IPS-15b (cell line): ENCODE data around the gene KNG1.

Source experiments
- H3K27me3 ChIP-seq: one replicate; pipeline ENCODE4 v1.6.1; 2013; ENCODE audit warnings: low read length; ENCODE audit not compliant: control insufficient read depth, insufficient read depth
- H3K36me3 ChIP-seq: one replicate; pipeline ENCODE4 v1.6.1; 2013; ENCODE audit warnings: low read length; ENCODE audit not compliant: control insufficient read depth, insufficient read depth
- H3K4me1 ChIP-seq: one replicate; pipeline ENCODE4 v1.6.1; 2013; ENCODE audit warnings: mild to moderate bottlenecking, low read length; ENCODE audit not compliant: control insufficient read depth, insufficient read depth
- H3K4me3 ChIP-seq: one replicate; pipeline ENCODE4 v1.5.1; 2013; ENCODE audit warnings: low read depth, low read length
- H3K9ac ChIP-seq: one replicate; pipeline ENCODE4 v1.6.1; 2013; ENCODE audit warnings: low read depth, mild to moderate bottlenecking, low read length
- H3K9me3 ChIP-seq: one replicate; pipeline ENCODE4 v1.6.1; 2013; ENCODE audit warnings: mild to moderate bottlenecking, low read length; ENCODE audit not compliant: control insufficient read depth, insufficient read depth

The KNG1 gene

DNA sequence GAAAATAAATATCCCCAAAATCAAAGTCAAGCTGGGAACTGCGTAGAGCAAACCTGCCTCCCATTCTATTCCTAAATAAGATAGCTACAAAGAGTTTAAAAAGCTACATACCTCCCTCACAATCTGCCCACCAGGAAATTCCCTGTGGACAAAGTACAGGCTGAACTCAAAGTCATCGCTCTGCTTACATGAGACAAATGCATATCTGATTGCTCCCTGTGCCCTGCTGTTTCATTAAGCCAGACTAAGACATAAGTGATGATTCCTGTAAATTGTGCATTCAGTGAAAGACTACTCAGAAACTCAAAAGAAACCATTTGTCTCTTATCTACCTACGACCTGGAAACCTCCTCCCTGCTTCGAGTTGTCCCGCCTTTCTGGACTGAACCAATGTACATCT, 37.7 kb downstream of the KNG1 start:
- no peak overlapping the region for H3K4me3 ChIP-seq
- no peak overlapping the region for H3K9ac ChIP-seq
- no peaks in the 10 kb centered on the region for H3K9me3 ChIP-seq
- H3K36me3 ChIP-seq = no peaks in the 10 kb centered on the region
- peaks cover 4% of the 10 kb centered on the region for H3K4me1 ChIP-seq
- no peaks in the 10 kb centered on the region for H3K27me3 ChIP-seq

DNA sequence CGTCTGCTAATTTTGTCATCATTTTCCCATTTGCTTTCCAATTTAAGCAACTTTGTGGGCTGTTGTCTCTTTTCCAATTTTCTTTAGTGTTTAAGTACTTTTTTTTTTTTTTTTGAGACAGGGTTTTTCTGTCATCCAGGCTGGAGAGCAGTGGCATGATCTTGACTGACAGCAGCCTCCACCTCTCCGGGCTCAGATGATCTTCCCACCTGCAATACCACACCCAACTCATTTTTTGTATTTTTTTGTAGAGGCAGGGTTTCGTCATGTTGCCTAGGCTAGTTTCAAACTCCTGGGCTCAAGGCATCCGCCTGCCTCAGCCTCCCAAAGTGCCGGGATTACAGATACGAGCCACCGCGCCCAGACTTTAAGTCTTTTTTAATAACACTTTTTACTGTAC, 40.1 kb downstream of the KNG1 start:
- Histone ChIP-seq H3K27me3 (no peaks in the 10 kb centered on the region), H3K9ac (no peak overlapping the region), H3K4me3 (no peak overlapping the region), H3K36me3 (no peaks in the 10 kb centered on the region), H3K9me3 (no peaks in the 10 kb centered on the region), H3K4me1 (peaks cover 2% of the 10 kb centered on the region)

DNA sequence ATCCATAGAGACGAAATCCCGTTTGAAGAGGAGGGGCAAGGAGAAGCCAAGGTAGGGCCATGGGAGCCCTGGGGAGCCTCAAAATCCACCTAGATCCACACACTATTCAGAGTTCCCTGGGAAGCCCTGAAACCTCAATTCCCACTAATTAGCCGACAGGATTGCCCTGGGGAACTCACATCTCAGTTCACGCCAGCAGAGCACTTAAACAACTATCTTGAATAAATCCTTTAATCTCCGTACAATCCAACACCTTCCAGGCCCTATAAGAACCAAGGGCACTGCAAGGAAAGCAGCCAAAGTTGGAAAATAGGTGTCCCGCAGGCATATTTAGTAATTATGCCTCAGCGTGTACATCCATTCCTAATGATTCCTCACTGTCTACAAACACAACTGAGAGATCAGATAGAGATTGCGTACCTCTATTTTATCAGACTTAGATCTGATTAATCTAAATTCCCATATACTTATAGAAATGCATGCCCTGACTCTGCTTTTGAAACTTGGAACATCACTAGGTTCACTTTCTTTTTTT, 40.6 kb downstream of the KNG1 start:
- H3K9me3 ChIP-seq = no peaks in the 10 kb centered on the region
- H3K36me3 ChIP-seq = no peaks in the 10 kb centered on the region
- H3K27me3 ChIP-seq = no peaks in the 10 kb centered on the region
- H3K4me1 ChIP-seq = peaks cover 2% of the 10 kb centered on the region
- H3K4me3 ChIP-seq = no peak overlapping the region
- no peak overlapping the region for H3K9ac ChIP-seq

DNA sequence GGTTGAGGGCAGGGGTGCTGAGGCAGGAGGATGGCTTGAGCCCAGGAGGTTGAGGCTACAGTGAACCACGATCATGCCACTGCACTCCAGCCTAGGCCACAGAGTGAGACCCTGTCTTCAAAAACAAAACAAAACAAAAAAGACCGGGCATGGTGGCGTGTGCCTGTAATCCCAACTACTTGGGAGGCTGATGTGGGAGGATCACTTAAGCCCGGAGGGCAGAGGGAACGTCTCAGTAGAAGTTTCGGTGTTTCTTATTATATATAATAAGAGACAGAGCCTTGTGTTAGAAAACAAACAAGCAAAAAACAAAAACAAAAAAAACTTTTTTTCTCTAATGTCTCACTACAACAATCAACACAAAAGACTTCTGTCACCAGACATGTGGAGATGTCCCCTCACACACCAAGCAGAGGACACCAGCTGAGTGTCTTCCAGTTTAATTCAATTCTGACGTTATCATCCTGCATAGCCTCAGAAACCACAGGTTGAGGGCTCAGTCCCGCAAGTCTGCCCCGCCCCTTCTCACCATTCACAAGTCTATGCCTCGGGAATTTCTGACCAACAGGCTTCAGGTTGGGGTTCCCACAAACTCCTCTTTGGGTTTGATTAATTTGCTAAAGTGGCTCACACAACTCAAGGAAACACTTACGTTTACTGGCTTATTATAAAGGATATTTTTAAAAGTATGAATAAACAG, 42.2 kb downstream of the KNG1 start:
- H3K9me3 ChIP-seq = no peaks in the 10 kb centered on the region
- no peak overlapping the region for H3K4me3 ChIP-seq
- H3K27me3 ChIP-seq = no peaks in the 10 kb centered on the region
- no peaks in the 10 kb centered on the region for H3K36me3 ChIP-seq
- no peaks in the 10 kb centered on the region for H3K4me1 ChIP-seq
- no peak overlapping the region for H3K9ac ChIP-seq

DNA sequence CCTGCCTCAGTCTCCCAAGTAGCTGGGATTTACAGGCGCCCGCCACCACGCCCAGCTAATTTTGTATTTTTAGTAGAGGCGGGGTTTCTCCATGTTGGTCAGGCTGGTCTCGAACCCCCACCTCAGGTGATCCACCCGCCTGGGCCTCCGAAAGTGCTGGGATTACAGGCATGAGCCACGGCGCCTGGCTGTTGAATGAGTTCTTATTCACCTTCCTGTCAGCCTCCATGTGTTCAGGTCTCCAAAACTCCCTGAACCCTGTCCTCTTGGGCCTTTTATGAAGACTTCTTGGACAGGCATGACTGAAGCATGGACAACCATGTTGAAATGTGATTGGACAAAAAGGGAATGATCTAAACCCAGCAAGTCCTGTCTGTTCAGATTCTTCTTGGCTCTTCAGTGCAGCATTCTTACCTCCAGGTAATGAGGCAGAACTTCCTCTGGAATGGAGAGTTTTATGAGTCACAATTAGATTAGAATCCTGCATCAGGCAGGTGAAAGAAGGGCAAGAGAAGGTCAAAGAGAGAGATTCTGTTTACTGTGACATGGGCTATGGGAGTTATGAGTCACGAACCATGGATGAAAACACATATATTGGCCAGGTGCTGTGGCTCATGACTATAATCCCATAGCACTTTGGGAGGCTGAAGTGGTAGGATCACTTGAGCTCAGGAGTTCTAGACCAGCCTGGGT, 43.1 kb downstream of the KNG1 start:
- Histone ChIP-seq H3K27me3 (no peaks in the 10 kb centered on the region), H3K36me3 (no peaks in the 10 kb centered on the region), H3K9me3 (no peaks in the 10 kb centered on the region), H3K4me3 (no peak overlapping the region), H3K9ac (no peak overlapping the region), H3K4me1 (no peaks in the 10 kb centered on the region)

DNA sequence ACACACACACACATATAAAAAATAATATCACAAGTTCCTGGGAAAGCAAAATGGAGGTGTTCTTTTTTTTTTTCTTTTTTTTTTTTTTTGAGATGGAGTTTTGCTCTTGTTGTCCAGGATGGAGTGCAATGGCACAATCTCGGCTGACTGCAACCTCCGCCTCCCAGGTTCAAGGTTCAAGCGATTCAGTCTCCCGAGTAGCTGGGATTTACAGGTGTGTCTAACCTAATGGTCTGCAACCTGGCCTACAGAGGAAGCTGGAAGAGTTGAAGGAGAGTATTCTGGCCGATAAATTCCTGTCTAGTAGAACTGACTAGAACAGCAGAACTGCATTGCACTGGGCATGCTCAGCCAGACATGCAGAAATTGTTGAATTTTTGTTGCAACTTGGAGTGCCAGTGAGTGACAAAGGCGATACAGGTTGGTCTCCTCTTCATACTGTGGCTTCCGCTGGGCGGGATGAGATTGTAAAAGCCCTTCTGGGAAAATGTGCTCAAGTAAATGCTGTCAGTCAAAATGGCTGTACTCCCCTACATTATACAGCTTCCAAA, 43.8 kb downstream of the KNG1 start:
- H3K36me3 ChIP-seq = no peaks in the 10 kb centered on the region
- H3K4me3 ChIP-seq = no peak overlapping the region
- no peak overlapping the region for H3K9ac ChIP-seq
- no peaks in the 10 kb centered on the region for H3K27me3 ChIP-seq
- H3K4me1 ChIP-seq = no peaks in the 10 kb centered on the region
- H3K9me3 ChIP-seq = no peaks in the 10 kb centered on the region

DNA sequence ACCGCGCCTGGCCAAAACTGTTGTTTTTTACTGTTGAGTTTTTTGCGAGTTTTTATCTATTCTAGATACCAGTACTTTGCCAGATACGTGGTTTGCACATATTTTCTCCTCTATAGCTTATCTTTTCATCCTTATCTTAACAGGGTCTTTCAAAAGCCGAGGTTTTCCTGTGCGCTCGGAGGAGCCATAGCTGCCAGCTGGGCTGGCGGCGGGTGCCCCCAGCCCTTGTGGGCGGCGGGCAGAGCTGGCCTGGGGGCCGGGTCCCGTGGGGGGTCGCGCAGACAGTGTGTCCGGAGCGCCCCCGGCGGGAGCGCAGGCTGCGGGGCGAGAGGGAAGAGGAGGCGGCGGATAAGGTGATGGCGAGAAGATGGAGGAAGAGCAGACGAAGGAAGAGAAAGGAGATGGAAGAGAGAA, 55.1 kb downstream of the KNG1 start:
- Histone ChIP-seq H3K36me3 (no peaks in the 10 kb centered on the region), H3K4me1 (peaks cover 7% of the 10 kb centered on the region), H3K4me3 (peak overlapping the region; percentile 23), H3K9me3 (no peaks in the 10 kb centered on the region), H3K9ac (no peak overlapping the region), H3K27me3 (peaks cover 2% of the 10 kb centered on the region)

DNA sequence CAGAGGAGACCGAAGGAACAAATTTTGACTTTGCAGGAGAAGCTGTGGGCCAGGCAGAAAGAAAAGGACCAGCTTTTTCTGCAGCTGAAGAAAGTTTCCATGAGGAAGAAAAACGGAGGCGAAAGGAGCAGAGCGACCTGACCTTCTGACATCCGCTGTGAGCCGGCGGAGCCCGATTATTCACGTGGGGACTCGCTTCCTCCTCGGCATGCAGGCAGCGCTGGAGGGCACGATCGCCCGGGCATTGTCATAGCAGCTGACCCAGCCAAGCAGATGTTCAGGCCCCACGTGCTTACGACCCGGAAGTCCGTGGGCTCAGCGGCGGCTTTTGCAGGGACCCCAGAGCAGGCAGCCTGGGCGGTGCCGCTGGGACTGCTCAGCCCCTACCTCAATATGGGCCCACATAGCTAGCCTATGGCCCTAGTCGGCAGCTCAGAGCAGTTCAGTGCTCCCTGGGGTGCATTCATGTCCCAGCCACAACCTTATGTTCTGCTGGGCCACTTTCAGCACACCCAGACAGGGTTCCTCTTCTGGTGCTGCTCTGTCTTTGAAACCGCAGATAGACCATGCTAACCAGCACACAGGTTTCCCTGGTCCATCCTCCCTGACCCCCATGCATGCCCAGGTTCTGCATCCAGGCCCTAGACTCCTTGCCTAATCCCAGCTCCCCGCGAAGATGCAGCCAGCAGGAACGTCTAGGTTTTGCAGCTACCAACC, 55.7 kb downstream of the KNG1 start:
- Histone ChIP-seq H3K27me3 (peaks cover 2% of the 10 kb centered on the region), H3K4me3 (peak overlapping the region; percentile 23), H3K9me3 (no peaks in the 10 kb centered on the region), H3K9ac (no peak overlapping the region), H3K4me1 (peaks cover 7% of the 10 kb centered on the region), H3K36me3 (no peaks in the 10 kb centered on the region)

DNA sequence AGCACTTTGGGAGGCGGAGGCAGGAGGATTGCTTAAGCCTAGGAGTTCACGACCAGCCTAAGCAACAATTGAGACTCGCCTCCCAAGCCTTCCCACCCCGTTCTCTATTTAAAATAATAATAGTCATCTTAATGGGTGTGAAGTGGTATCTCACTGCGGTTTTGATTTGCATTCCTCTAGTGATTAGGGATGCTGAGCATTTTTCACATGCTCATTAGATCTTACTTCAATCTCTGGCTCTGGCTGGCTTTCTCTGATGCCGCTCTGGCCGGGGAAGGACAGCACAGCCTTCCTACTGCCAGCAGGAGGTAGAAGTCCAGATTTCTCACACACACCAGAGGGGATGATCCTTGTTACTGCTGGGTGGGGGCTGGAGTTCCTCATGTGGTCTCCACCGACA, 58.8 kb downstream of the KNG1 start:
- no peaks in the 10 kb centered on the region for H3K9me3 ChIP-seq
- H3K4me3 ChIP-seq = peak overlapping the region; percentile 8
- no peaks in the 10 kb centered on the region for H3K36me3 ChIP-seq
- H3K4me1 ChIP-seq = peaks cover 9% of the 10 kb centered on the region
- H3K27me3 ChIP-seq = peaks cover 2% of the 10 kb centered on the region
- H3K9ac ChIP-seq = no peak overlapping the region

DNA sequence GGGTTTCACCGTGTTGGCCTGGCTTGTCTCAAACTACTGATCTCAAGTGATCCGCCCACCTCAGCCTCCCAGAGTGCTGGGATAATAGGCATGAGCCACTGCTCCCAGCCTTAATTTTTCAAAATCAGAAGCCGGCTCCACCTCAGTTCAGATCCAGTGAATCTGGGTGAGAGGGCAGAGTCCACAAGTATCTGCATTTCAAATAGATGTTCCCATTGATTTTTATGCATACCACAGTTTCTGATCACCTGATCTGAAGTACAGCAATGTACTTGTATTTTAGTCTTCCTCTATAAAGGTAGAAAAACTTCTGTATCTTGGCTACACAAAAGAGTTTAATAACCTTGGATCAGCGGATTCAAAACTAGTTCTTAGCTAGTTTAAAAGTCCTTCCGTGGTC, 62.0 kb downstream of the KNG1 start:
- Histone ChIP-seq H3K4me3 (no peak overlapping the region), H3K36me3 (peaks cover 8% of the 10 kb centered on the region), H3K9me3 (no peaks in the 10 kb centered on the region), H3K4me1 (peaks cover 9% of the 10 kb centered on the region), H3K9ac (no peak overlapping the region), H3K27me3 (no peaks in the 10 kb centered on the region)

DNA sequence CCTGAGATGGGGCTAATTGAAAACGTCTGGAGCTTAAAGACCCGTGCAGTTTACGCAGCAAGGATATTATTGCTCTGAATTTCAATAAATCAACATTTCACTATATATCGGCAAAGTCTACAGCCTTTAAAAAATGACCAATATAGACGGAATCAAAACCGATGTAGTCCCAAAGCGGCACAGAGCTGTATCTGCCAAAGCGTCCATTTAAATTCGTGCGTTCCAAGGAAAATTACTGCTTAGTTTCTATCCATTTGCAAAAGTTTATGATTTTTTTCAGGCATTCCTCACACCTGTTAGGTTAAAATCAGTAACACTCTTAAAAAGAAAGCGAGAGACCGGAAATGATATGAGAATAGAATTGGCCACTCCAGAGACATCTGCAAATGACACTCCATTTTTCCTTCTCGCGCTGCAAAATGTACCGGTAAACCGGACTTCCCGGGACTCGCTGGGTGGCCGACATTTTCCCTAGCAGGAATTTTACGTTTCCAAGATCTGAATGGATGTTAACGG, 65.4 kb downstream of the KNG1 start:
- H3K9ac ChIP-seq = peak overlapping the region; percentile 99
- no peaks in the 10 kb centered on the region for H3K27me3 ChIP-seq
- no peaks in the 10 kb centered on the region for H3K9me3 ChIP-seq
- H3K36me3 ChIP-seq = peaks cover 42% of the 10 kb centered on the region
- H3K4me3 ChIP-seq = peak overlapping the region; percentile 100
- peaks cover 2% of the 10 kb centered on the region for H3K4me1 ChIP-seq
